ENCODE data around the gene CNOT4. TPM values are rescaled to one million over a fixed set of nuclear protein-coding genes. Genes with fewer than 3 reads are reported as not detected.

CNOT4 gene
- total RNA-seq, 2 donors from 2014 or later: 11.9 to 12.2 TPM

DNA sequence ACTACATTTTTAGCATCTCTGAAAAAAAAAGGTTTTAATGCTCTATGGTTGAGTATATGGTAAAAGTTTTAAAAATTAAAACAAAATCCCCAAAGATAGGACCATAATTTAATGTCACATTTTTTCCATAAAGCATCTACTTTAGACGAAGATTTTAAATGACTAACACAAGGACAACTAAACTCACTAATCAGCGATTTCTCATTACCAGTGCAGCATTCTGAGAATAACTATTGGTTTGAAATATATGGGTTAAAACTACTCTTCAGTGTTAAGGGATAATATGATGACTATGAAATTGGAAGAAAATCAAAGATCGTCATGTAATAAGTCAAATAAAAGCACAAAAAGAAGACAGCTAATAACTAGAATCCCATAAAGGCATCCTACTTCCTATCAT lies 118.4 kb downstream of the CNOT4 start:
- 79 to 87% methylated on average over 3 of the region's 3 CpGs for WGBS, 2 donors
- TF ChIP-seq, protein P1, sequence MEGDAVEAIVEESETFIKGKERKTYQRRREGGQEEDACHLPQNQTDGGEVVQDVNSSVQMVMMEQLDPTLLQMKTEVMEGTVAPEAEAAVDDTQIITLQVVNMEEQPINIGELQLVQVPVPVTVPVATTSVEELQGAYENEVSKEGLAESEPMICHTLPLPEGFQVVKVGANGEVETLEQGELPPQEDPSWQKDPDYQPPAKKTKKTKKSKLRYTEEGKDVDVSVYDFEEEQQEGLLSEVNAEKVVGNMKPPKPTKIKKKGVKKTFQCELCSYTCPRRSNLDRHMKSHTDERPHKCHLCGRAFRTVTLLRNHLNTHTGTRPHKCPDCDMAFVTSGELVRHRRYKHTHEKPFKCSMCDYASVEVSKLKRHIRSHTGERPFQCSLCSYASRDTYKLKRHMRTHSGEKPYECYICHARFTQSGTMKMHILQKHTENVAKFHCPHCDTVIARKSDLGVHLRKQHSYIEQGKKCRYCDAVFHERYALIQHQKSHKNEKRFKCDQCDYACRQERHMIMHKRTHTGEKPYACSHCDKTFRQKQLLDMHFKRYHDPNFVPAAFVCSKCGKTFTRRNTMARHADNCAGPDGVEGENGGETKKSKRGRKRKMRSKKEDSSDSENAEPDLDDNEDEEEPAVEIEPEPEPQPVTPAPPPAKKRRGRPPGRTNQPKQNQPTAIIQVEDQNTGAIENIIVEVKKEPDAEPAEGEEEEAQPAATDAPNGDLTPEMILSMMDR (IDR thresholded peaks at IDR 0.05): no peak
- no peak for TF ChIP-seq POLR2A (IDR thresholded peaks at IDR 0.05)
- DNase-seq: no peak

DNA sequence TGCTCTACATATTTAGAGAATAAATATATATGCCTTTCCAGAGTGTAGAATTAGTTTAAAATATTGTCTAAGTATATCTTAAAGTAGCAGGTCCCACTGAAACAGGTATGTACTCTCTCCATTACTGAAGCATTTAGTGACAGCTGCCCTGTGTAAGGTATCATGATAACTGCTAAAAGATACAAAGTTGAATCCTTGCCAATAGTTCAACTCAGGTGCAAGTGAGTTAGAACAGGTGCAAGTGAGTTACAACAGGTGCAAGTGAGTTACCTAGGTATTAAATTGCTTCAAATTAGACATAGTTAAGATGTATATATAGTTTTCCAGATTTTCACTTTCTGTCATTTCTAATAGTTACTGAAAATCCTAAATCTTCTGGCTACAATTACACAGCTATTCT lies 119.1 kb downstream of the CNOT4 start:
- H3K9me3 ChIP-seq: no peaks in the 10 kb centered on the region
- no peak overlapping the region for H3K27ac ChIP-seq
- H3K4me3 ChIP-seq: no peak overlapping the region
- TF ChIP-seq, protein P1 (IDR thresholded peaks at IDR 0.05): no peak
- TF ChIP-seq POLR2A (IDR thresholded peaks at IDR 0.05): no peak
- H3K27me3 ChIP-seq: no peaks in the 10 kb centered on the region
- ATAC-seq: peak; percentile 38
- peak in 2 of 4 donors; percentile 15 to 21 for DNase-seq
- peaks cover 0 to 6% of the 10 kb centered on the region in 2 donors for H3K36me3 ChIP-seq (replicated peaks in 1 of 2; ENCODE audit: insufficient read depth in 1 of 2, low read depth in 2 of 2)
- intact Hi-C loops (cut with DNase I): no loop called here
- peaks cover 14% of the 10 kb centered on the region for H3K4me1 ChIP-seq

More for the DNA sequence above, 118.4 kb downstream of the CNOT4 start:
- Histone ChIP-seq H3K9me3 (no peaks in the 10 kb centered on the region), H3K27ac (no peak overlapping the region), H3K36me3 (replicated peaks in 1 of 2; ENCODE audit: insufficient read depth in 1 of 2, low read depth in 2 of 2) (peaks cover 0 to 6% of the 10 kb centered on the region in 2 donors), H3K4me3 (no peak overlapping the region), H3K4me1 (peaks cover 14% of the 10 kb centered on the region), H3K27me3 (no peaks in the 10 kb centered on the region)
- ATAC-seq: no peak
- intact Hi-C loops (cut with DNase I): no loop called here

DNA sequence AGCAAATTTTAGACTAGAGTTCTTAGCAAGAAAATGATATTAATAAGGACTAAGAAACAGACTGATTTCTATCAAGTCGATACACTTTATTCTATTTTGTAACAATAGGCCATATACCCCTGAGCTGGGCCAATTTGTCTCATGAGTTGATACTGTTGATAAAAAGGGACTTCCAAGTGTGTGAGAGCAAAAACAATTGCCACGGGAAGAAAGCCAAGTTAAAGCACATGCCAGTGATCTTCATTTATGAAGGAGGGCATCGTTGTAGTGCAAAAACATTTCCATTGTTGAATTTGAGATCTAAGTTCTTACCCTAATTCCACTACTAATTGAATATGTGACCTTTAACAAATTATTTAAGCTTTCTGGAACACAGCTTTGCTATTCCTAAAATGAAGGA lies 119.9 kb downstream of the CNOT4 start:
- Histone ChIP-seq H3K36me3 (replicated peaks in 1 of 2; ENCODE audit: insufficient read depth in 1 of 2, low read depth in 2 of 2) (peaks cover 0 to 2% of the 10 kb centered on the region in 2 donors), H3K27ac (no peak overlapping the region), H3K4me1 (peaks cover 14% of the 10 kb centered on the region), H3K9me3 (no peaks in the 10 kb centered on the region), H3K27me3 (no peaks in the 10 kb centered on the region), H3K4me3 (no peak overlapping the region)
- TF ChIP-seq, protein P1 (IDR thresholded peaks at IDR 0.05): no peak
- no peak for TF ChIP-seq POLR2A (IDR thresholded peaks at IDR 0.05)
- no peak for DNase-seq
- no peak for ATAC-seq
- 33 to 37% methylated on average over 3 of the region's 3 CpGs for whole genome bisulfite sequencing, 2 donors
- intact Hi-C loops (cut with DNase I): no loop called here

DNA sequence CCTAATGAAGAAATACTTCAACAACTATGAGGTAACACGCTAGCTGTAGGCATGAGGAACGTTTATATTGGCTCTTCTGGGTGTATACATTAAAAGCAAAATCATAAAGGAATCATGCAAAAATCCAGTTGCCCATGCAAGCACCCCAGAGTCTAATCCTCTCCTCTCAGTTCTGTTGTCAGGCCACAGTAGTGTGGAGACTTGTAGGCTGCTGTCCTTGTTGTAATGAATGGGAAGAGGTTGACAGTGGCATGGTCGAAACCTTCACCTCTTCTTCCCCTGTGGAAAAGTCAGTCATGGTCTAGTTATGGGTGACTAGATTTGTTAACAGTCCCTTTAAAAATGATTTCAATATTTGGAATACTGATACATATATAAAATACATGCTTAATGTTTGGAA lies 121.3 kb downstream of the CNOT4 start:
- TF ChIP-seq, protein P1 (IDR thresholded peaks at IDR 0.05): no peak
- no peak for TF ChIP-seq POLR2A (IDR thresholded peaks at IDR 0.05)
- Histone ChIP-seq H3K36me3 (replicated peaks in 1 of 2; ENCODE audit: insufficient read depth in 1 of 2, low read depth in 2 of 2) (no peaks in the 10 kb centered on the region), H3K27me3 (no peaks in the 10 kb centered on the region), H3K27ac (no peak overlapping the region), H3K4me1 (peaks cover 14% of the 10 kb centered on the region), H3K9me3 (no peaks in the 10 kb centered on the region), H3K4me3 (no peak overlapping the region)
- ATAC-seq (no peak), DNase-seq (no peak)
- 87 to 93% methylated on average over 3 of the region's 3 CpGs for WGBS, 2 donors
- intact Hi-C loops (cut with DNase I): no loop called here

DNA sequence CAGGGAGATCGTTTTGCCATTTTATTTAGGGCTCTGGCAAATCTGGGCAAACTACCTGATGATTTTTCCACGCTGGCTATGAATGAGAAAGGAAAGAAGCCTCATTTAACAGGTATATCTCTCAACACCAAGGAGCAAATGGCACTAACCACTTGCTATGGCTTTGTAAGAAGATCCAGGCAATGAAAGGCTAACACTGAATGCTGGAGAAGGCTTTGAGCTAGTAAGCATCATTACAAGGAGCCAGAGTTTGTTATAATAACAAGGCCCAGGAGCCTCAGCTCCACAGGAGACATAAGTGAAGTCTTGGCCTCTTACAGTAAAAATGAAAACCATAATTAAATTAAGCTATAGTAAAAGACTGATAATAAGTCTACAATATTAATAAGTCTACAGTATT lies 123.1 kb downstream of the CNOT4 start:
- intact Hi-C loops (cut with DNase I): no loop called here
- Histone ChIP-seq H3K27me3 (no peaks in the 10 kb centered on the region), H3K36me3 (replicated peaks in 1 of 2; ENCODE audit: insufficient read depth in 1 of 2, low read depth in 2 of 2) (no peaks in the 10 kb centered on the region), H3K9me3 (no peaks in the 10 kb centered on the region), H3K4me1 (peaks cover 7% of the 10 kb centered on the region), H3K27ac (no peak overlapping the region), H3K4me3 (no peak overlapping the region)
- no peak for DNase-seq
- no peak for ATAC-seq
- TF ChIP-seq, protein P1 (IDR thresholded peaks at IDR 0.05): no peak
- TF ChIP-seq POLR2A (IDR thresholded peaks at IDR 0.05): no peak
- WGBS, 2 donors: 87 to 94% methylated on average over 2 of the region's 2 CpGs

Data from body of pancreas (tissue), 4 donors.